ENCODE data around the gene TCOF1.

DNA sequence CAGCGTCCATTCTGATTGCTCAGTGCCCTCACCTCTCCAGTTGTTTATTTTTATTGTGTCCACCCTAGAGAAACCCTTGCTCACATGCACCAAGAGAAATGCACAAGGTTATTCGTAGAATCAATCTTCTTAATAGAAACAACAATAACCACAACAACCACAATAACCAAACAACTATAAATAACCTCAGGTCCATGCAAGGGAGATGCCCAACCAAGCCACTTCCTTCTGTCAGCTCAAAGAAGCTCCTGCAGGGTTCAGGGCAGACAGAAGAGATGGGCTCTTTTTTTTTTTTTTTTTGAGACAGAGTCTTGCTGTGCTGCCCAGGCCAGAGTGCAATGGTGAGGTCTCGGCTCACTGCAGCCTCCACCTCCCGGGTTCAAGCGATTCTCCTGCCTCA lies 14.9 kb upstream of the TCOF1 start:
- TF ChIP-seq EZH2 (IDR thresholded peaks at IDR 0.05; ENCODE audit: low read depth): no peak
- TF ChIP-seq, protein P1, sequence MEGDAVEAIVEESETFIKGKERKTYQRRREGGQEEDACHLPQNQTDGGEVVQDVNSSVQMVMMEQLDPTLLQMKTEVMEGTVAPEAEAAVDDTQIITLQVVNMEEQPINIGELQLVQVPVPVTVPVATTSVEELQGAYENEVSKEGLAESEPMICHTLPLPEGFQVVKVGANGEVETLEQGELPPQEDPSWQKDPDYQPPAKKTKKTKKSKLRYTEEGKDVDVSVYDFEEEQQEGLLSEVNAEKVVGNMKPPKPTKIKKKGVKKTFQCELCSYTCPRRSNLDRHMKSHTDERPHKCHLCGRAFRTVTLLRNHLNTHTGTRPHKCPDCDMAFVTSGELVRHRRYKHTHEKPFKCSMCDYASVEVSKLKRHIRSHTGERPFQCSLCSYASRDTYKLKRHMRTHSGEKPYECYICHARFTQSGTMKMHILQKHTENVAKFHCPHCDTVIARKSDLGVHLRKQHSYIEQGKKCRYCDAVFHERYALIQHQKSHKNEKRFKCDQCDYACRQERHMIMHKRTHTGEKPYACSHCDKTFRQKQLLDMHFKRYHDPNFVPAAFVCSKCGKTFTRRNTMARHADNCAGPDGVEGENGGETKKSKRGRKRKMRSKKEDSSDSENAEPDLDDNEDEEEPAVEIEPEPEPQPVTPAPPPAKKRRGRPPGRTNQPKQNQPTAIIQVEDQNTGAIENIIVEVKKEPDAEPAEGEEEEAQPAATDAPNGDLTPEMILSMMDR (conservative IDR thresholded peaks at IDR 0.05): no peak

Data from PC-9 (cell line).